Liver (tissue), 9 donors: ENCODE results near the gene COMMD6. TPM values are rescaled to one million over a fixed set of nuclear protein-coding genes. Genes with fewer than 3 reads are reported as not detected.
A peak's percentile ranks its signal among the peaks of the same experiment; 100 is the strongest.

Experiments used
- DNase-seq: peaks from one replicate; pipeline ENCODE4 v3.0.0-alpha.2; 2017; ENCODE audit warnings: low spot score
- H3K27ac ChIP-seq, 2 donors: one replicate each; pipeline ENCODE4 v1.7.0; 2013; ENCODE audit warnings: inconsistent platforms in 2 of 2, low read length in 2 of 2, control low read depth in 1 of 2, low read depth in 1 of 2, mild to moderate bottlenecking in 1 of 2
- H3K27me3 ChIP-seq, 4 donors: one replicate each; pipeline versions ENCODE4 v1.6.1 to v1.7.0; 2013; ENCODE audit warnings: low read length in 3 of 4, inconsistent platforms in 1 of 4, mild to moderate bottlenecking in 1 of 4, moderate library complexity in 1 of 4; ENCODE audit not compliant: control insufficient read depth in 4 of 4, insufficient read depth in 4 of 4
- H3K36me3 ChIP-seq, 4 donors: one replicate each; pipeline versions ENCODE4 v1.6.1 to v1.7.0; 2013; ENCODE audit warnings: low read length in 3 of 4, mild to moderate bottlenecking in 3 of 4, low read depth in 1 of 4, moderate library complexity in 1 of 4; ENCODE audit not compliant: control insufficient read depth in 4 of 4, insufficient read depth in 3 of 4
- H3K4me1 ChIP-seq, 4 donors: one replicate each; pipeline versions ENCODE4 v1.6.1 to v1.7.0; 2013; ENCODE audit warnings: low read length in 3 of 4, mild to moderate bottlenecking in 3 of 4, moderate library complexity in 1 of 4; ENCODE audit not compliant: control insufficient read depth in 4 of 4, insufficient read depth in 4 of 4
- H3K4me3 ChIP-seq, 3 donors: one replicate each; pipeline versions ENCODE4 v1.6.1 to v1.7.0; 2013; ENCODE audit warnings: low read length in 3 of 3, control low read depth in 1 of 3, low read depth in 1 of 3, mild to moderate bottlenecking in 1 of 3
- H3K9ac ChIP-seq, 2 donors: one replicate each; pipeline ENCODE4 v1.7.0; 2013; ENCODE audit warnings: low read length in 2 of 2, mild to moderate bottlenecking in 2 of 2, moderate library complexity in 2 of 2, control low read depth in 1 of 2, low read depth in 1 of 2
- H3K9me3 ChIP-seq, 4 donors: one replicate each; pipeline versions ENCODE4 v1.6.1 to v1.7.0; 2013; ENCODE audit warnings: low read length in 3 of 4; ENCODE audit not compliant: control insufficient read depth in 4 of 4
- ATF3 ChIP-seq: IDR thresholded peaks from 2 replicates; pipeline ENCODE4 v1.6.1; 2016; ENCODE audit warnings: antibody characterized with exemption
- EGR1 ChIP-seq, 2 donors: IDR thresholded peaks; 2 replicates each; pipeline ENCODE4 v1.6.1; 2016 to 2018; ENCODE audit warnings: antibody characterized with exemption in 2 of 2, low read depth in 2 of 2
- FOXA1 ChIP-seq: IDR thresholded peaks from 2 replicates; pipeline ENCODE4 v1.6.1; 2016; ENCODE audit warnings: antibody characterized with exemption
- FOXA2 ChIP-seq: IDR thresholded peaks from 2 replicates; pipeline ENCODE4 v1.6.1; 2016; ENCODE audit warnings: antibody characterized with exemption
- GABPA ChIP-seq, 2 donors: IDR thresholded peaks in 1 of 2; conservative IDR thresholded peaks in 1 of 2; 2 replicates each; pipeline ENCODE4 v1.6.1; 2016; ENCODE audit warnings: antibody characterized with exemption in 2 of 2, mild to moderate bottlenecking in 1 of 2, moderate library complexity in 1 of 2
- HNF4G ChIP-seq: IDR thresholded peaks from 2 replicates; pipeline ENCODE4 v1.6.1; 2016; ENCODE audit warnings: antibody characterized with exemption
- NR2F2 ChIP-seq: IDR thresholded peaks from 2 replicates; pipeline ENCODE4 v1.6.1; 2016; ENCODE audit warnings: antibody characterized with exemption
- RAD21 ChIP-seq, 2 donors: IDR thresholded peaks; 2 replicates each; pipeline ENCODE4 v1.6.1; 2016; ENCODE audit warnings: antibody characterized with exemption in 2 of 2, mild to moderate bottlenecking in 2 of 2
- REST ChIP-seq: IDR thresholded peaks from 2 replicates; pipeline ENCODE4 v1.6.1; 2016; ENCODE audit warnings: antibody characterized with exemption, mild to moderate bottlenecking
- RXRA ChIP-seq, 2 donors: IDR thresholded peaks; 2 replicates each; pipeline ENCODE4 v1.6.1; 2017 to 2018; ENCODE audit warnings: antibody characterized with exemption in 2 of 2, mild to moderate bottlenecking in 1 of 2
- SP1 ChIP-seq: IDR thresholded peaks from 2 replicates; pipeline ENCODE4 v1.6.1; 2018; ENCODE audit warnings: antibody characterized with exemption, mild to moderate bottlenecking
- TAF1 ChIP-seq: conservative IDR thresholded peaks from 2 replicates; pipeline ENCODE4 v1.6.1; 2016; ENCODE audit warnings: antibody characterized with exemption, mild to moderate bottlenecking
- YY1 ChIP-seq: IDR thresholded peaks from 2 replicates; pipeline ENCODE4 v1.6.1; 2016; ENCODE audit warnings: antibody characterized with exemption, mild to moderate bottlenecking
- WGBS: extraction: QIAGEN DNeasy Blood & Tissue Kit; methylation state at CpG from one replicate; pipeline ENCODE4 v1.1.7; 2013; 5-methylcytosine and 5-hydroxymethylcytosine counted together
- polyA plus RNA-seq, 2 donors: library from polyadenylated mRNA; stranded (reverse) in 1 of 2; unstranded in 1 of 2; fragments of 200-250 nt in 1 of 2; fragments of >200 nt in 1 of 2; fragmentation: Nextera tagmentation in 1 of 2; extraction: Ambion mirVana in 1 of 2; gene quantifications; one replicate each; pipeline versions ENCODE4 v1.2.1 to v1.2.3, GENCODE V29; 2013 to 2015
- total RNA-seq, 2 donors: library from RNA; depleted of rRNA; stranded (reverse); fragments of >200 nt; gene quantifications; one replicate each; pipeline ENCODE4 v1.2.3, GENCODE V29; 2014
- TF ChIP-seq, protein P1 (sequence below): IDR thresholded peaks from 2 replicates; pipeline ENCODE4 v1.6.1; 2016; ENCODE audit warnings: antibody characterized with exemption
- TF ChIP-seq, protein P2 (sequence below): IDR thresholded peaks from 2 replicates; pipeline ENCODE4 v1.6.1; 2016; ENCODE audit warnings: antibody characterized with exemption
- TF ChIP-seq, protein P3 (sequence below): fragments of 150-350 bp; IDR thresholded peaks from 2 replicates; pipeline ENCODE4 v1.5.1; 2017; ENCODE audit warnings: improper control_type of control experiment, low read depth, low read length; ENCODE audit not compliant: missing input control
- donor health status: healthy.
- donor health status: healthy.
- donor health status: healthy.
- donor health status: healthy.
- donor health status: healthy.

The COMMD6 gene
- total and polyA plus RNA-seq, 4 donors: 10.1 to 149 (median 44.4) TPM

DNA sequence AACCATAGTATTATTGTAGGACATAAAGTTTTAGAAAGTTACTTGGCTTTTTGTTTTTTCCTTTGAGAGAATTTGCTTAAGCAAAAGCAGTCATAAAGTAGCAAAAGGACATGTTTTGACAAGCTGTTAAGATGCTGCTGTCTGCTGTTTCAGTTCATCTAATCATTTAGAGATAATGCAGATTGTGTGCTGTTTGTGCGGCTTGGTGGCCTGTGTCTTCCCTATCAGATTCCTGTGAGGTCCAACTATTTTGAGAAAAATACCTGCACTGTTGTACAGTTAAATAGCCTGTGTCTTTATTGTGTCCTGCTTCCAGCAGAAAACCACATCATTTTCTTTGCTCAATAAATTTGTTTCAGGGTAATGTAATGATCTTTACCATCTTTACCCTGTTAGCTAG, 31.9 kb upstream of the COMMD6 start:
- Histone ChIP-seq H3K4me3 (no peak overlapping the region), H3K27me3 (no peaks in the 10 kb centered on the region), H3K9me3 (no peaks in the 10 kb centered on the region), H3K36me3 (peaks cover 4 to 24% (median 13%) of the 10 kb centered on the region in 4 donors), H3K4me1 (no peaks in the 10 kb centered on the region), H3K9ac (no peak overlapping the region), H3K27ac (no peak overlapping the region)
- WGBS: 95% methylated on average over 1 of the region's 1 CpG
- TF ChIP-seq REST (no peak), EGR1 (IDR thresholded peaks at IDR 0.05; ENCODE audit: low read depth in 2 of 2) (no peak)
- no peak for DNase-seq

DNA sequence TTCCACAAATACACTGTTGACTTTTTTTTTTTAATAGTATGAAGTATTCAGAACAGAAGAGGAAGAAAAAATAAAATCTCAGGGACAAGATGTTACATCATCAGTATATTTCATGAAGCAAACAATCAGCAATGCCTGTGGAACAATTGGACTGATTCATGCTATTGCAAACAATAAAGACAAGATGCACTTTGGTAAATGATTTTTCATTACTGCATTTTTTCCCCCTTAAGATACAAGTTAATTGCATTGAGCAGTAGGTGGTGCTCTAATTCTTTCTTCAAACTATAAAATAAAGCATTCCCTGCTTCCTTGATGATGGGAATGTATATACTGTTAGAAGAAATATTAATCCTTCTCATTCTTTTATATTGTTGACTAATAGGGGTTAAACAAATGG, 29.0 kb upstream of the COMMD6 start:
- H3K9ac ChIP-seq: no peak overlapping the region
- H3K27me3 ChIP-seq: no peaks in the 10 kb centered on the region
- peak; percentile 19 to 21 for TF ChIP-seq RAD21 (IDR thresholded peaks at IDR 0.05)
- no peak for TF ChIP-seq NR2F2
- H3K27ac ChIP-seq: no peak overlapping the region
- no peak for DNase-seq
- no peaks in the 10 kb centered on the region for H3K9me3 ChIP-seq
- no peak overlapping the region for H3K4me3 ChIP-seq
- peaks cover 2 to 20% (median 13%) of the 10 kb centered on the region in 4 donors for H3K36me3 ChIP-seq
- no peaks in the 10 kb centered on the region for H3K4me1 ChIP-seq

- Histone ChIP-seq H3K9ac (no peak overlapping the region), H3K27ac (no peak overlapping the region), H3K27me3 (no peaks in the 10 kb centered on the region), H3K4me1 (no peaks in the 10 kb centered on the region), H3K9me3 (no peaks in the 10 kb centered on the region), H3K36me3 (peaks cover 0 to 16% (median 5%) of the 10 kb centered on the region in 4 donors), H3K4me3 (no peak overlapping the region)
- 69% methylated on average over 2 of the region's 2 CpGs for WGBS
- DNase-seq: no peak
- TF ChIP-seq REST (no peak), TAF1 (no peak), SP1 (no peak), RAD21 (IDR thresholded peaks at IDR 0.05) (no peak), ATF3 (no peak), FOXA2 (no peak), YY1 (no peak), GABPA (IDR thresholded peaks at IDR 0.05 in 1 of 2, conservative IDR thresholded peaks at IDR 0.05 in 1 of 2) (no peak), HNF4G (no peak), RXRA (IDR thresholded peaks at IDR 0.05) (no peak), NR2F2 (no peak), EGR1 (IDR thresholded peaks at IDR 0.05; ENCODE audit: low read depth in 2 of 2) (no peak), FOXA1 (no peak)
- TF ChIP-seq, protein P1, sequence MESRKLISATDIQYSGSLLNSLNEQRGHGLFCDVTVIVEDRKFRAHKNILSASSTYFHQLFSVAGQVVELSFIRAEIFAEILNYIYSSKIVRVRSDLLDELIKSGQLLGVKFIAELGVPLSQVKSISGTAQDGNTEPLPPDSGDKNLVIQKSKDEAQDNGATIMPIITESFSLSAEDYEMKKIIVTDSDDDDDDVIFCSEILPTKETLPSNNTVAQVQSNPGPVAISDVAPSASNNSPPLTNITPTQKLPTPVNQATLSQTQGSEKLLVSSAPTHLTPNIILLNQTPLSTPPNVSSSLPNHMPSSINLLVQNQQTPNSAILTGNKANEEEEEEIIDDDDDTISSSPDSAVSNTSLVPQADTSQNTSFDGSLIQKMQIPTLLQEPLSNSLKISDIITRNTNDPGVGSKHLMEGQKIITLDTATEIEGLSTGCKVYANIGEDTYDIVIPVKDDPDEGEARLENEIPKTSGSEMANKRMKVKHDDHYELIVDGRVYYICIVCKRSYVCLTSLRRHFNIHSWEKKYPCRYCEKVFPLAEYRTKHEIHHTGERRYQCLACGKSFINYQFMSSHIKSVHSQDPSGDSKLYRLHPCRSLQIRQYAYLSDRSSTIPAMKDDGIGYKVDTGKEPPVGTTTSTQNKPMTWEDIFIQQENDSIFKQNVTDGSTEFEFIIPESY: no peak
- TF ChIP-seq, protein P2, sequence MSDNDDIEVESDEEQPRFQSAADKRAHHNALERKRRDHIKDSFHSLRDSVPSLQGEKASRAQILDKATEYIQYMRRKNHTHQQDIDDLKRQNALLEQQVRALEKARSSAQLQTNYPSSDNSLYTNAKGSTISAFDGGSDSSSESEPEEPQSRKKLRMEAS: no peak
- TF ChIP-seq, protein P3, sequence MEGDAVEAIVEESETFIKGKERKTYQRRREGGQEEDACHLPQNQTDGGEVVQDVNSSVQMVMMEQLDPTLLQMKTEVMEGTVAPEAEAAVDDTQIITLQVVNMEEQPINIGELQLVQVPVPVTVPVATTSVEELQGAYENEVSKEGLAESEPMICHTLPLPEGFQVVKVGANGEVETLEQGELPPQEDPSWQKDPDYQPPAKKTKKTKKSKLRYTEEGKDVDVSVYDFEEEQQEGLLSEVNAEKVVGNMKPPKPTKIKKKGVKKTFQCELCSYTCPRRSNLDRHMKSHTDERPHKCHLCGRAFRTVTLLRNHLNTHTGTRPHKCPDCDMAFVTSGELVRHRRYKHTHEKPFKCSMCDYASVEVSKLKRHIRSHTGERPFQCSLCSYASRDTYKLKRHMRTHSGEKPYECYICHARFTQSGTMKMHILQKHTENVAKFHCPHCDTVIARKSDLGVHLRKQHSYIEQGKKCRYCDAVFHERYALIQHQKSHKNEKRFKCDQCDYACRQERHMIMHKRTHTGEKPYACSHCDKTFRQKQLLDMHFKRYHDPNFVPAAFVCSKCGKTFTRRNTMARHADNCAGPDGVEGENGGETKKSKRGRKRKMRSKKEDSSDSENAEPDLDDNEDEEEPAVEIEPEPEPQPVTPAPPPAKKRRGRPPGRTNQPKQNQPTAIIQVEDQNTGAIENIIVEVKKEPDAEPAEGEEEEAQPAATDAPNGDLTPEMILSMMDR: no peak
These were observed 20.7 kb upstream of the COMMD6 start for GRCh38 chr13:75558145-75558840.
